GM21390 (cell line): Measurements from ENCODE around the gene CRYM.
"Not testable (repeated sequence)": the region's sequence is repeated elsewhere in the genome, so short reads cannot be mapped to it uniquely, and the experiment has no call there.

Experiments used
- ATAC-seq: cut with Tn5 transposase; IDR thresholded peaks from one replicate; pipeline ENCODE4 v1.9.1; 2021; ENCODE audit not compliant: unreplicated experiment

CRYM gene

DNA sequence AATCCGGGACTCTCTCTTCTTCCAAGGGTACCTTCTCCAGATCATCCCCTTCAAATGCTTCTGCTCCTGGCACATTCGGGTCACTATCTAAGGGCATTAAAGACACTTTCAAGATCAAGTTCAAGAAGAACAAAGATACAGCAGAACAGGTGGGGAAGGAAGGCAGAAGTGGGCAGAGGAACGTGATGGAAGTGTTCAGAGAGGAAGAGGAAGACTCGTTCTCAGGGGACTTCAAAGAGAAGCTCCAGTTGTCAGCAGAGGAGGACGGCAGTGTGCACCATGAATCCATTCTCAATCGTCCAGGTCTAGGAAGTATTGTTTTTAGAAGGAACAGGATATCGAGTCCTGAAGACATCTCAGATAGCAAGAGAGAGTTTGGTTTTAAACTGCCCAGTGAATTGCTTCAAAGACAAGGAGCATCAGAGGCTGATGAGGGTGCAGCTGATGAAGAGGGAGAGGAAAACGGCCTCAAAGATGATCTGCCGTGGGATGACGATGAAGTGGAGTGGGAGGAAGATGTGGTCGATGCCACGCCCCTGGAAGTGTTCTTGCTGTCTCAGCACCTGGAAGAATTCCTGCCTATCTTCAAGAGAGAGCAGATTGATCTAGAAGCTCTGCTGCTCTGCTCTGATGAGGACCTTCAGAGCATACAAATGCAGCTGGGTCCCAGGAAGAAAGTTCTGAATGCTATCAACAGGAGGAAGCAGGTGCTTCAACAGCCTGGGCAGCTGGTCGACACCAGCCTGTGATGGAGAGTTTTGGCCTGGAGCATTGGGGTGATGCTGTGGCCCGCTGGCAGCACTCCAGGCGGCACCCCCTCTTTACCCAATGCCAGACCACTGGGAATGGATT, 27.8 kb downstream of the CRYM start:
- ATAC-seq, result no peak

DNA sequence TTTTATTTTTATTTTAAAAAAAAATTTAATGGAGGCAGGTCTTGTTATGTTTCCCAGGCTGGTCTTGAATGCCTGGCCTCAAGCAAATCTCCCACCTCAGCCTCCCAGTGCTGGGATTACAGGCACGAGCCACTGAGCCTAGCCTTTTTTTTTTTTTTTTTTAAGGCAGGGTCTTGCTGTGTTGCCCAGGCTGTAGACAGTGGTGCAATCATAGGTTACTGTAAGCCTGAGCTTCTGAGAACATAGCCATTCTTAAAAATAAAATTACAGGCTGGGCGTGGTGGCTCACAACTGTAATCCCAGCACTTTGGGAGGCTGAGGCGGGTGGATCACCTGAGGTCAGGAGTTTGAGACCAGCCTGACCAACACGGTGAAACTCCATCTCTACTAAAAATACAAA, 29.9 kb downstream of the CRYM start:
- ATAC-seq, result not testable (repeated sequence)

DNA sequence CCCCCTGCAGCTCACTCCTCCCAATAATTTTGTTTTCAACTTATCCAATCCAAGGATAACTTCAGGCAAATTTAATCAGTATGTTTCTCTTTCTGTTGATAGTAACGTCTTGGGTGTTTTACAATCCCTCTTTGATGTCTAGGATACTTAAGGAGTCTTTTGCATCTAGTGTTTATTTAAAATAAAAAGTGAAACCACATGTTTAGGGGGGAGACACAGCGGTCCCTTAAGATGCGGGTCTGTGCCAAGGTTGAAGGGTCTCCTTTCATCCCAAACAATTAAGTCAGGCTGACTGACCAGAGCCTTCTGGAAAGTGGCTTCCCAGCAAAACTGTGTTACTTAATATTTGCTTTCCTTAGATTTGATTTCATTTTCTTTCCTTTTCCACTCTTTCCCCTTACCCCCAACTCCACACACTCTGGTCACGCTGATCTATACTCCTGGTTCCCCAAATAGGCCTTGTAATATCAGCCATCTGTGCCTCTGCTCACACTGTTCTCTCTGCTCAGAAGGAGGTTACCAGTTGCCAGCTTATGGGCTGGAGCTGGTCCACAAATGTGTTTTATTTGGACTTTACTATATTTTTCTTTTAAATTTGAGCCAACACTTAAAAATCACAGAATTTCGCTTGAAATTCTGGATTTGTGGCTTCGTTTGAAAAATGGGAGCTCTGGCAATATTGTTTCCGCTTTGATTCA, 33.4 kb downstream of the CRYM start:
- no peak for ATAC-seq

DNA sequence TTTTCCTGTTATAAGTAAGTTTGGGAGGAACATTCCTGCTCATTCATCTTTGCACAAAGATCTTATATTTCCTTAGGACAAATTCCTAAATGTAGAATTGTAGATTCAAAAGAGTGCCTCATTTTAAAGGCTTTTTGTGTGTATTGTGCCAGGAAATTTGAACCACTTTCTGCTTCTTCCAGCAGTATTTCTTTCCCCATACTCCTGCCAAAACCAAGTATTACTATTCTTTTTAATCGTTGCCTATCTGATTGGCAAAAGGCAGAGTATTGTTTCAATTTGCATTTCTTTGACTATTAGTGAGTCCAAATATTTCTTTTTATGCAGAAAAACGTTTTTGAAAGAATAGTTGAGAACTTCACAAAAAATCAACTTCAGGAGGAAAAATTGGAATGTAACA, 35.3 kb downstream of the CRYM start:
- ATAC-seq, result no peak

DNA sequence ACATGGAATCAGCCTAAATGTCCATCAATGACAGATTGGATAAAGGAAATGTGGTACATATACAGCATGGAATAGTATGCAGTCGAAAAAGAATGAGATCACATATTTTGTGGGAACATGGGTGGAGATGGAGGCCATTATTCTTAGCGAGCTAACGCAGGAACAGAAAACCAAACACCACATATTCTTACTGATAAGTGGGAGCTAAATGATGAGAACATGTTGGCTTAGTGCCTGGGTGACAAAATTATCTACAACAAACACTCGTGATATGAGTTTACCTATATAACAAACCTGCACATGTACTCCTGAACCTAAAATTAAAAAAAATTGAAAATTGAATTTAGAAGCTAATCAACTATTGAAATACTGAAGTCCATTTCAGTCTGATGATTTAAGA, 38.4 kb downstream of the CRYM start:
- no peak for ATAC-seq

DNA sequence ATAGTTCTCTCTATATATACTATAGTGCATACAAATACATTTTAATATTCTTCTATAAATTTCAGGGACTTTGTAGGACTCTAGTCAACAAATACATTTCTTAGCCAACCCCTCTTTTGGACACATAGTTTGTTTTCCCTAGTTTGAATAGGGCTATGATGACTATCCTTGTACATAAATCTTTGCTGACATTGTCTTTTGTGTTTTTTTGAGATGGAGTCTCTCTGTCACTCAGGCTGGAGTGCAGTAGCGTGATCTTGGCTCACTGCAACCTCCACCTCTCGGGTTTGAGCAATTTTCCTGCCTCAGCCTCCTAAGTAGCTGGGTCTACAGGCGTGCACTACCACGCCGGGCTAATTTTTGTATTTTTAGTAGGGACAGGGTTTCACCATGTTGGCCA, 41.3 kb downstream of the CRYM start:
- no peak for ATAC-seq

DNA sequence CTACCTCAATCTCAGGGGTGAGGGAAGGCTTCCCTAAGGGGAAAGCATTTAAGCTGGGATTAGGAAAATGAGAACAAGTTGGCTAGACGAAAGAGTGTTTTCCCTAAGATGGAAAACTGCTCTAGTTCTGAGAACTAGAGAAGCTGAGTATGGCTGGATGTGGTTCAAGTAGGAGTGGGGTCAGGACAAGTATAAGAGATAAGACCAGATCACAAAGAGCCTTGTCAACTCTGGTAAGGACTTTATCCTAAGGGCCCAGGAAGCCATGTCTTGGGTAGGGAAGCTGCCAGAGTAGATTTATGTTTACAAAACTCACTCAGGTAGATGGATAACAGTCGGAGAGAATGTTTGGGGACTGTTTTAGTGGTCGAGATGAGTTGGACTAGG, 42.9 kb downstream of the CRYM start:
- ATAC-seq, result no peak

DNA sequence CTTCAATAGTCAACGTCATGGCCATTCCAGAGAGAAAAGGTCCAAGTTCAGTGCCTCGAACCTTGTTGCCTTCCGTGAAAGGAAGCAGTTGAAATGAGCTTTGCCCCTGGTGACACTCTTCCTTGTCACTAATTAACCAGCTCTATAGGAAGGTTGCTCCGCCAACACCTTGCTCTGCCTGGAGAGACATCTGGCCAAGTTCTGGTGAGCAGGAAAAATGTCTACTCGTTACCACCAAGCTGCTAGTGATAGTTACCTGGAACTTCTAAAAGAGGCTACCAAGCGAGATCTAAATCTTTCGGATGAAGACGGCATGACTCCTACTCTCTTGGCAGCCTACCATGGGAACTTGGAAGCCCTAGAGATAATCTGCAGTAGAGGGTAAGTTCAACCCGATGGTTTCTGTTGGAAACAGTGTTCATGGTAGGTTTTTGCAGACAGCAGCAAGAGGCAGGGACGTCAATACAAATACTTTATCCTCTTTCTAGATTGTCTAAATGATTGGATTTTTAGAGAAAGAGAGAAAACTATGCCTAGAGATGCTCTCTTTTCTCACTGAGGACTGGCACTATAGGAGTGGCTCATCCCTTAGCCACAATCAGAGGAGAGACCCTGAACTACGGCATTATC, 44.5 kb downstream of the CRYM start, which contains the start of gene ANKS4B:
ANKS4B (plus strand) TSS at position 179 of the 630 bp plus-strand sequence; CDS start at position 218, 39 bp downstream.
- no peak for ATAC-seq

DNA sequence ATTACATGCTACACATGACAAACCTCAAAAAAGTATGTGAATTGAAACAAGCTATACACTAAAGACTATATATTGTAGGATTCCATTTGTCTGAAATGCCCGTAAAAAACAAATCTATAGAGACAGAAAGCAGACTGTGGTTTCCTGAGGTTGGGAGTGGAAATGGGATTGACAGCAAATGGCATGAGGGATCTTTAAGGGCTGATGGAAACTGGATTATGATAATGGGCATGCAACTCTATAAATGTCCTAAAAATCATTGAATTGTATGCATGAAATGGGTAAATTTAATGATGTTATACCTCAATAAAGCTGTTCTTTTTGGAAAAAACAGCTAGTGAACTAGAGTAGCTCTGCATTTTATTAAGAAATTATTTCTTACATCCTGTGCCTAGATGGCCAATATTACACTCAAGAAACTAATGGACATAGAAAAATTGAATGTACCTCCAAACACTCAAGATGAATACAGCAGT, 45.0 kb downstream of the CRYM start:
- ATAC-seq, result no peak

DNA sequence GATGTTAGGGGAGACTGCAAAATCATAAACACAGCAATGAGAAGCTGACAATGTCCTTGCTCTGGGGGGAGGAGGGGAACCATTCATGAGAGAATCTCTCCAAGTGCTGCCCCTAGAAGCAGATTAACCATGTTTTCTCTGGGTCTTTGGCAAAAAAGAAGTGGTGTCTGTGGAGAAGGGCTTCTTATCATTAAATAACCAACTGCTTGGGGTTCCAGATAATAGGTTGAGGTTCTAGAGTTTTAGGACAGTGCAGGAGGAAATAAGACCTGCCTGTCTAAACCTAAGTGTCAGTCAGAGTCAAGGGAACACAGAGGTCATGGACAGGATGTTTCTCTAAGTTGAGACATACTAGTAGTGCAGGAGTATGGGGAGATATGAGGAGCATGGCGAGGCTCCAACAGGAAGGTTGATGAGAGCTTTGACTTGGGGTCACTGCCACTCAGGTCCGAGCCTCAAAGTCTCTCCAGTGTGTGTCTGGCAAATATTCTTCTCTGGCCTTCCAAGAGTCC, 49.7 kb downstream of the CRYM start:
- ATAC-seq, result no peak

DNA sequence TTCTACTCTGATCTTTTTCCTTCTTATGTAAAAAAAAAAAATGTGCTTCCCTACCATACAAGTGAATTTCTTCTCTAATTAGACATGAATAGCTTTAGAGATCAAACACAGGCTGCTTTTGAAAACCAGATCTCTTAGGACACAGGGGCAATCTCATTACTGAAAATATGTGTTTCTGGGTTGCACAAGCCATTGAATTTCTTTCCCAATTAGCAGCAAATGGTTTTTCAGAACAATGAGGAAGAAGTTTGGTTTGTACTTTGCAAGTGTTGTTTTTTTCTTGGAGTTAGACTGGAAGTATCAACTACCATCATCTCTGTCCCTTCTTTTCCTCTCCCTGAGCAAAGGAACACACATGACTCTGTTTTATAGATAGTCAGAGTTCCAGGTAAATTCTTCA, 50.2 kb downstream of the CRYM start:
- ATAC-seq, result no peak

DNA sequence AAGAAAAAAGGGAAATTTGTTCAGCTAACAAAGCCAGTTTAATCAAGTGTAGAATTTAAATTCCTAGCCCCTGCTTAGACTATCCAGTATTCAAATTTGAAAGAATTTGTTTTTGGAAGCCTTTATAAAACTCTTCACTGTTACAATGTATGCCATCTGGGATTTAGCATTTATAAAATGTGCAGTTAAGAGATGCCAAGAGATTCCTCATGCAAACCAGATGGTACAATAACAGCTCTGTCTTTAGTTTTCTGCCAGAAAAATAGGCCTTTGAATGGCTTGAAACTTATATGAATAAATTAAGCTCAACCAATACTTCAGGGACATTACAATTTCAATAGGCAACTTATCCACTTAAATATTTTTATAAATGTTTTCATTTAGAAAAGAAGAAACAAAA, 51.3 kb downstream of the CRYM start:
- ATAC-seq, result no peak

DNA sequence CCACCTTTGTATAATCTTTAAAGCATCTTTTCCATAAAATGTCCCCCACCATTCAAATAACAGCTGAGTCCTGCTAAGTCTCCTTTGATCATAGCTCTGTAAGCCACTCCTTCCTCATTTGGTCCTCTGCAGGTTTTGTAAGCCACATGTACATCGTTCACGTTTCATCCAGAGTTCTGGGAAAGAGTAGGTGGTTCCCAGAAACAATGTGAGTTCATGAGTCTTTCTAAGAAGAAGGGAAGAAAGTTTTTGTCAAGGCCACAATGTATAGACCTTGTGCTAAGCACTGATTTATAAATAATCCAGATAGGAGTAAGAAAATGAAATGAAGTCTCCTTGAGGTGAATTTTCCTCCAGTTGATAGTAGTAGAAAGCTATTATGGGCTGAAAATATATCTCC, 53.3 kb downstream of the CRYM start:
- no peak for ATAC-seq

DNA sequence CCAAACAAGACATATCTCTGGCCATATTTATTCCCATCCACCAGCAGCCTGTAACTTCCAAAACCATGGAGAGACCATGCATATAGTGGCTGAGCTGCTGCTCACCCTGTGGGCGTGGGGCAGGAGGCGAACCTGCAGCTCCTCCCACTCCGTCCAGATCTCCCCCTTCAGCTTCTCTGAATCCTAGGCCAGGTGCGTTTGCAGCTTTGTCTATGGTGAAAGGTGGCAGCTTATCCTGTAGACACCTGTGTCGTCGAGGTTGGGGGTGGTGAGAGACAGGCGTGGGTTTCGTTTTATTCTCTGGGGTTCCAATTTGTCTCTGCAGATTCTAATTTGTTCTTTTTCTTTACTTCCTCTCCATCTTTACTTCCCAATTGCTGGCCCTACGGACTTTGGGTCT, 54.3 kb downstream of the CRYM start:
- no peak for ATAC-seq

DNA sequence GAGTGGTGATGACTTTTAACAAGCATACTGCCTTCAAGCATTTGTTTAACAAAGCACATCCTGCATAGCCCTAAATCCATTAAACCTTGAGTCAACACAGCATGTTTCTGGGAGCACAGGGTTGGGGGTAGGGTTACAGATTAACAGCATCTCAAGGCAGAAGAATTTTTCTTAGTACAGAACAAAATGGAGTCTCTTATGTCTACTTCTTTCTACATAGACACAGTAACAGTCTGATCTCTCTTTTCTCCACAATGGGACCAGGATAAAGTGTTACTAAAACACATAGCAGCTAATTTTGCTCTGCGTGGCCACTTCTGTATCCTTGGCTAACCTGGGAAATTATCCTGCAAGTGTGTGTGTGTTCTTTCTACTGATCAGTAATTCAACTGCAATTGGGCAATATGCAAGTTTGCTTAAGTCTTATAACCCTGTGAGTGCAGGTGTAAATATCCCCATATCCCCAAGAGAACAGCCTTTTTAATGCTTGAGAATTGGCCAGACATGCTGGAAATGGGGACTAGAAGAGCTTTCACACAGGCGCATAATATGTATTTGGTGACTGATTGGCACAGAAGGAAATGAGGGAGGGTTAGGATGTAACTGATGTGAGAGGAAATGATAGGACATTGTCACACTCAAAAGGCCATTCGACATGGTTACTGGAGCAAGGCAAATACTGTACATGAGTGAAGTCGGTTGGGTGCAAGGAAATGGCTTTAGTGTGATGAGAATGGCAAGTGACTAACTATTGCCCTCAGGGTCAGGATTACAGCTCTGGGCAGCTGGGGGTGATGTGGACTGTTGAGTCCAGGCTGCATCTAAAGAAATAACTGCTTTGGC, 55.4 kb downstream of the CRYM start:
- no peak for ATAC-seq

DNA sequence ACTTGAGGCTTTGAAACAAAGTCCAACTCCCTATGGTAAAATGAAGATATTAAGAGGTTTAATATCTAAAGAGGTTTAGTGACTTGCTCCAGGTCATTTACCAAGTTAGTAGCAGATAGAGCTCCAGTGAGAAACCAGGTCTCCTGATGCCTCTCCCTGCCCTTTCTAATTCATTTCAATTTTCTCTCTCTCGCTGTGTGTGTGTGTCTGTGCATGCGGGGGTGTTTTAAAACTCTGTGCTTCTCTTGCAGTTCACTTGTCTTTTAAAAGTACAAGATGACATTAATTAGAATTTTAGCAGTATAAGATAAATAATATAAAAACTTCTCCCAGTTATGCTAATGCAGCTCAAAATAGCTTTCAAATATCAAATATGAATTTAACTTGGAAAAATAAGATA, 58.5 kb downstream of the CRYM start:
- no peak for ATAC-seq

DNA sequence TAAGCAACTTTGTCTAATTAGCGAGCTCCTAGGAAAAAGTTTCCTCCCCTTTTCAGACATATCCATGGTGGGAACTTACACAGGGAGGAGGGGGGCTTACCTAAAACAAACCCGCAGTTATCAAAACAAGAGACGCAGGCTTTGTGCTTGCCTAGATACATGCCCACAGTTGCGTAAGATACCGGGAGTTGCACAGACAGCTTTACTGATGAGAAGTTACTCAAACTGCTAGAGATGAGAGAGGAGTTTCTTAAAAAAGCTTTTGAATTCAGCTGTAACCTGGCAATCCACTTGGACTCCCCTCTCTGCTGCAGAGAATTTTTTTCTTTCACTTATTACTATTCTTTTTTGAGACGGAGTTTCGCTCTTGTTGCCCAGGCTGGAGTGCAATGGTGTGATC, 59.9 kb downstream of the CRYM start:
- ATAC-seq, result no peak

DNA sequence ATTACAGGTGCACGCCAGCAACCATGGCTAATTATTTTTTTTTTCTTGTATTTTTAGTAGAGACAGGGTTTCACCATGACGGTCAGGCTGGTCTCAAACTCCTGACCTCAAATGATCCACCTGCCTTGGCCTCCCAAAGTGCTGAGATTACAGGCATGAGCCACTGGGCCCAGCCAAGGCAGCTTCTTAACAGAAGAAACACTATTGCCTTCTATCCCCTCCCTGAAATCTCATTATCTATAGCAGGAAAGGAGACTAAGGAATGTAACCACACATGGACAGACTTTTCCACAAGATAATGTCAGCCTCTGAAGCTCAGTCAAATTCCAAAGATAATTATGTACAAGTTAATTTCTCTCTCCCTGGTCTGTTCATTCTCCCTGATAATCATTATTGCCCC, 61.0 kb downstream of the CRYM start:
- ATAC-seq, result no peak

DNA sequence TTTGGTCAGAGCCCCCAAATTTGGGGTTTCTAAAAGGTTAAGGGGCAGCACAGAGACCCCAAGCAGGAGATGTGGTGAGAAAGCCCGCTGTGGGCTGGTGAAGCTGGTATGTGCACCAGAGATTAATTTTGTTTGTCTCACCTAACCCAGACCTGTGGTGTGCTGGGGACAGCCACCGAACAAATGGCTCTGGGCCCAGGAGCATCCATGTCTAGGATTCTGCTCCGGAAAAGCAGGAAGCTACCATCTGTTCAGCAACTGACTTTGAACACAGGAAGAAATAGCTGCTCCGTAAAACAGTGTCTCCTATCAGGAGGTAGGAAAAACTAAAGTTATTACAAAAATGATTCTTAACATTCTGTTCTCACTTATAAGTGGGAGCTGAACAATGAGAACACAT, 64.0 kb downstream of the CRYM start:
- no peak for ATAC-seq

DNA sequence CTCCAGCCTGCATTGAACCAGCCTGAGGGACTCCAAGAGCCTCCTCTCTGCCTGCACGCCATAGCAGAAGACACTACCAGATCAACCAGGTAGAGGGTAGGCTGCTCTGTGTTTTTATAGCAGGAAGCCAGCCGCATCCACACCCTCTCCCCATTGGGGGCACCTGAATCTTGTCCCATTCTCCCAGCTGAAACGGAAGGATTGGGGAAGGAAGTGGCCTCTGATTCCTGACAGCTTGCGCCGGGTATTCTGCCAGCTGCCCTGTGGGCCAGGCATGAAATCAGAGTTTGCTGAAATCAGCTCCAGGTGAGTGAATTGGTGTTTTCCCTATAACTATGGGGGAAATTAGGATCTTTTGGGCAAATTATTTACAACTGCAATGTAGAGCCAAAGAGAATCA, 66.6 kb downstream of the CRYM start, which contains the start of gene ZP2:
ZP2 (minus strand) TSS at position 89 of the 400 bp plus-strand sequence; CDS start at position 62, 27 bp downstream.
- no peak for ATAC-seq
